HepG2 (cell line): ENCODE measurements around the gene CDS1. TPM values are rescaled to one million over a fixed set of nuclear protein-coding genes. Genes with fewer than 3 reads are reported as not detected.
"Not testable (repeated sequence)": the region's sequence is repeated elsewhere in the genome, so short reads cannot be mapped to it uniquely, and the experiment has no call there.

Experiments
- ATAC-seq: fragments of 200-7000 bp; cut with Tn5 transposase; 3 replicates; pipeline ENCODE4 v1.9.1; 2020; ENCODE audit warnings: mild to moderate bottlenecking, moderate library complexity
- BruUV-seq: library from RNA; stranded (reverse); fragments of 400-500 nt; replicated peaks from 2 replicates; lab custom pipeline; 2021; lab: Mats Ljungman, UMichigan
- CTCF ChIA-PET: fragments of 300-600 bp; formaldehyde crosslinking; extraction: SDS; loops from one replicate; lab custom pipeline; 2021; ENCODE audit warnings: low total read pairs, inconsistent platforms, low intra/inter-chr PET ratio; lab: Yijun Ruan, JAX
- POLR2A ChIA-PET: fragments of 350-600 bp; sonication (Branson Sonifier 250); formaldehyde crosslinking; loops from one replicate; lab custom pipeline; 2020; ENCODE audit warnings: antibody characterized with exemption, inconsistent platforms; lab: Yijun Ruan, JAX
- DNase-seq: peaks from one replicate; pipeline ENCODE4 v3.0.0-alpha.2; 2015; ENCODE audit warnings: low spot score
- FAIRE-seq: peaks from 3 replicates; lab custom pipeline; 2011; peaks lifted over from hg19 to GRCh38; lab: Jason Lieb, UNC
- H2AFZ ChIP-seq: one replicate; pipeline ENCODE4 v1.6.1; 2011; ENCODE audit warnings: low read length, inconsistent platforms
- H3K27ac ChIP-seq: fragments of 300-600 bp; 3 replicates; pipeline ENCODE4 v1.8.0; 2011; ENCODE audit warnings: mixed run types, mild to moderate bottlenecking, mixed read lengths, low read length, inconsistent platforms; ENCODE audit not compliant: insufficient read depth; ENCODE audit errors: extremely low read length
- H3K27me3 ChIP-seq, 2 experiments: fragments of 200-600 bp in 1 of 2; 2 replicates in 1 of 2; 3 replicates in 1 of 2; pipeline versions ENCODE4 v1.6.0 to v1.8.0; 2011; ENCODE audit warnings: low read length in 2 of 2, mild to moderate bottlenecking in 2 of 2, moderate library complexity in 2 of 2, inconsistent platforms in 1 of 2; ENCODE audit not compliant: insufficient read depth in 2 of 2, control insufficient read depth in 1 of 2
- H3K36me3 ChIP-seq, 2 experiments: fragments of 200-600 bp in 1 of 2; replicated peaks in 1 of 2; 2 replicates in 1 of 2; 3 replicates in 1 of 2; pipeline versions ENCODE4 v1.5.1 to v1.8.0; 2011; ENCODE audit warnings: low read length in 2 of 2, inconsistent platforms in 1 of 2; ENCODE audit not compliant: insufficient read depth in 2 of 2, control insufficient read depth in 1 of 2
- H3K4me1 ChIP-seq: 2 replicates; pipeline ENCODE4 v1.5.1; 2012; ENCODE audit warnings: low read length, inconsistent platforms; ENCODE audit not compliant: insufficient read depth
- H3K4me2 ChIP-seq: 2 replicates; pipeline ENCODE4 v1.6.0; 2011; ENCODE audit warnings: low read depth, low read length, inconsistent platforms
- H3K4me3 ChIP-seq, 3 experiments: fragments of 200-600 bp in 1 of 3; sonication (generic), shearing (Covaris generic) in 1 of 3; replicated peaks in 1 of 3; 2 replicates each; pipeline ENCODE4 v1.5.1; 2011 to 2016; ENCODE audit warnings: low read length in 3 of 3, inconsistent platforms in 2 of 3, low read depth in 2 of 3, mild to moderate bottlenecking in 2 of 3, control low read depth in 1 of 3, mixed read lengths in 1 of 3; ENCODE audit not compliant: insufficient read depth in 1 of 3
- H3K79me2 ChIP-seq: one replicate; pipeline ENCODE4 v1.6.1; 2011; ENCODE audit warnings: low read length, inconsistent platforms; ENCODE audit not compliant: insufficient read depth
- H3K9ac ChIP-seq: 2 replicates; pipeline ENCODE4 v1.6.0; 2011; ENCODE audit warnings: mild to moderate bottlenecking, low read depth, low read length, inconsistent platforms; ENCODE audit not compliant: insufficient read depth
- H3K9me3 ChIP-seq: 2 replicates; pipeline ENCODE4 v1.5.1; 2012; ENCODE audit warnings: mild to moderate bottlenecking, low read length
- H4K20me1 ChIP-seq: 2 replicates; pipeline ENCODE4 v1.6.0; 2011; ENCODE audit warnings: inconsistent platforms, mild to moderate bottlenecking, low read length, moderate library complexity; ENCODE audit not compliant: insufficient read depth
- ASH2L ChIP-seq: fragments of 300-600, 200-600 bp; sonication (generic); IDR thresholded peaks from 2 replicates; pipeline ENCODE4 v1.7.0; 2017; ENCODE audit warnings: low read depth, mild to moderate bottlenecking, moderate library complexity, mixed read lengths, low read length; ENCODE audit not compliant: insufficient read length
- CBX1 ChIP-seq: IDR thresholded peaks from one replicate; pipeline ENCODE4 v1.6.1; 2016; ENCODE audit warnings: antibody characterized with exemption, low read depth
- POLR2AphosphoS5 ChIP-seq: IDR thresholded peaks from 2 replicates; pipeline ENCODE4 v1.6.1; 2012; ENCODE audit warnings: low read depth, low read length
- SCMH1 ChIP-seq: sonication (generic); formaldehyde crosslinking; IDR thresholded peaks from 2 replicates; pipeline ENCODE4 v1.9.0; 2021; ENCODE audit warnings: missing genetic modification reagents, mild to moderate bottlenecking, borderline replicate concordance
- SSRP1 ChIP-seq: IDR thresholded peaks from 2 replicates; pipeline ENCODE4 v1.6.1; 2016; ENCODE audit warnings: control low read depth
- TMF1 ChIP-seq: sonication (generic); formaldehyde crosslinking; IDR thresholded peaks from 2 replicates; pipeline ENCODE4 v1.8.1; 2022; ENCODE audit warnings: low read depth, missing genetic modification reagents
- ZNF337 ChIP-seq: sonication (generic); formaldehyde crosslinking; IDR thresholded peaks from 2 replicates; pipeline ENCODE4 v1.5.1; 2020; ENCODE audit warnings: missing genetic modification reagents, low read depth, mild to moderate bottlenecking, borderline replicate concordance
- WGBS: methylation state at CpG from one replicate; pipeline ENCODE4 v1.1.6; 2017; ENCODE audit warnings: low lambda C conversion rate; 5-methylcytosine and 5-hydroxymethylcytosine counted together
- in situ Hi-C: cut with HindIII; loops from 2 replicates; pipeline ENCODE4 v1.10.0; 2017; ENCODE audit warnings: low pct_unique_long_range_greater_than_20kb; ENCODE audit not compliant: extremely low pct_ligation_motif_present
- intact Hi-C: fragments of 100-400 bp; cut with micrococcal nuclease; formaldehyde crosslinking; loops from one replicate; pipeline ENCODE4 v1.10.0; 2022; ENCODE audit not compliant: unreplicated experiment
- polyA plus RNA-seq, 8 experiments: library from polyadenylated mRNA; depleted of rRNA in 3 of 8; stranded (reverse) in 7 of 8; unstranded in 1 of 8; fragments of >200 nt; fragmentation: Illumina TruSeq in 4 of 8; extraction: Trizol in 4 of 8; gene quantifications; 2 replicates each; pipeline versions ENCODE4 v1.2.1 to v1.2.3, GENCODE V29; 2011 to 2016; ENCODE audit warnings: low read depth in 4 of 8, missing spikeins in 1 of 8, mixed read lengths in 1 of 8; ENCODE audit not compliant: insufficient read depth in 1 of 8
- total RNA-seq, 5 experiments: library from RNA; depleted of rRNA; stranded (reverse); fragments of >200 nt; fragmentation: Illumina TruSeq; extraction: Trizol; gene quantifications; 2 replicates each; pipeline ENCODE4 v1.2.3, GENCODE V29; 2016; ENCODE audit warnings: low read depth in 1 of 5

The CDS1 gene
- total and polyA plus RNA-seq, 2 of the 13 experiments (the other 11 are each of a cell fraction or from before 2014, with no cell fraction given) = 2.1 to 3.2 TPM

- no peak for ATAC-seq
- intact Hi-C loops (no loop called here), in situ Hi-C loops (no loop called here)
- no peak for FAIRE-seq
- Histone ChIP-seq H3K9ac (no peak overlapping the region), H3K27me3 (peaks cover 0 to 2% of the 10 kb centered on the region in 2 experiments; a peak in 1 of 5 replicates), H3K4me3 (no peak overlapping the region), H3K79me2 (no peaks in the 10 kb centered on the region), H3K27ac (no peak overlapping the region), H3K4me1 (no peaks in the 10 kb centered on the region), H3K4me2 (no peak overlapping the region), H3K36me3 (no peaks in the 10 kb centered on the region), H2AFZ (no peak overlapping the region), H3K9me3 (no peaks in the 10 kb centered on the region), H4K20me1 (no peaks in the 10 kb centered on the region)
- ChIA-PET POLR2A (no interaction called here), CTCF (no interaction called here)
- 45% methylated on average over 2 of the region's 5 CpGs for WGBS
- no peak for DNase-seq
- TF ChIP-seq ASH2L (no peak), CBX1 (no peak), ZNF337 (CRISPR knock-in tag) (no peak), POLR2AphosphoS5 (no peak)
- no TSS peak for BruUV-seq
Measured at GRCh38 chr4:84545093-84545492, 37.8 kb upstream of the CDS1 start.

GRCh38 chr4:84547211-84547610 is 35.7 kb upstream of the CDS1 start:
- BruUV-seq = no TSS peak
- Histone ChIP-seq H3K4me3 (no peak overlapping the region), H3K4me2 (no peak overlapping the region), H2AFZ (no peak overlapping the region), H3K27me3 (peaks cover 0 to 2% of the 10 kb centered on the region in 2 experiments; a peak in 1 of 5 replicates), H3K9ac (no peak overlapping the region), H3K36me3 (no peaks in the 10 kb centered on the region), H3K9me3 (no peaks in the 10 kb centered on the region), H3K27ac (no peak overlapping the region), H4K20me1 (no peaks in the 10 kb centered on the region), H3K4me1 (no peaks in the 10 kb centered on the region), H3K79me2 (no peaks in the 10 kb centered on the region)
- POLR2A ChIA-PET = no interaction called here
- in situ Hi-C loops (no loop called here), intact Hi-C loops (no loop called here)
- WGBS = 0% methylated on average over 3 of the region's 3 CpGs
- TF ChIP-seq TMF1 (CRISPR knock-in tag) (no peak), SCMH1 (CRISPR knock-in tag) (no peak), SSRP1 (no peak)
- CTCF ChIA-PET = no interaction called here
- no peak for ATAC-seq
- no peak for DNase-seq
- FAIRE-seq = no peak

- H3K9me3 ChIP-seq, H3K9ac ChIP-seq, H3K27me3 ChIP-seq, H3K4me1 ChIP-seq, CTCF ChIA-PET, FAIRE-seq, H3K27ac ChIP-seq, H3K79me2 ChIP-seq, DNase-seq, H3K36me3 ChIP-seq, in situ Hi-C loops, H3K4me3 ChIP-seq, ATAC-seq, H4K20me1 ChIP-seq, H3K4me2 ChIP-seq, H2AFZ ChIP-seq, POLR2A ChIA-PET, BruUV-seq, intact Hi-C loops: not testable (repeated sequence)
- 10% methylated on average over 6 of the region's 6 CpGs for WGBS
Measured at GRCh38 chr4:84549191-84549590, 33.7 kb upstream of the CDS1 start.
